Thymus (tissue), 11 donors: ENCODE results near the gene COL4A1. TPM values are rescaled to one million over a fixed set of nuclear protein-coding genes. Genes with fewer than 3 reads are reported as not detected.

Experiments
- DNase-seq, 9 donors: peaks; one replicate each; pipeline ENCODE4 v3.0.0-alpha.2; 2013; ENCODE audit warnings: low spot score in 9 of 9, low read depth in 6 of 9, missing footprints in 1 of 9
- H3K27ac ChIP-seq, 2 donors: one replicate each; pipeline ENCODE4 v1.5.1; 2013; ENCODE audit warnings: control low read depth in 1 of 2, low read depth in 1 of 2, low read length in 1 of 2, mild to moderate bottlenecking in 1 of 2, moderate library complexity in 1 of 2
- H3K27me3 ChIP-seq, 2 donors: one replicate each; pipeline ENCODE4 v1.5.1; 2013; ENCODE audit warnings: low read length in 1 of 2; ENCODE audit not compliant: control insufficient read depth in 2 of 2, insufficient read depth in 1 of 2
- H3K36me3 ChIP-seq, 2 donors: one replicate each; pipeline ENCODE4 v1.5.1; 2013; ENCODE audit warnings: low read length in 1 of 2, mild to moderate bottlenecking in 1 of 2, moderate library complexity in 1 of 2; ENCODE audit not compliant: control insufficient read depth in 2 of 2, insufficient read depth in 2 of 2
- H3K4me1 ChIP-seq, 2 donors: one replicate each; pipeline ENCODE4 v1.5.1; 2013; ENCODE audit warnings: low read length in 2 of 2; ENCODE audit not compliant: control insufficient read depth in 2 of 2, insufficient read depth in 2 of 2
- H3K4me3 ChIP-seq, 2 donors: one replicate each; pipeline ENCODE4 v1.5.1; 2013; ENCODE audit warnings: low read length in 2 of 2, control low read depth in 1 of 2, mild to moderate bottlenecking in 1 of 2
- H3K9me3 ChIP-seq, 2 donors: one replicate each; pipeline ENCODE4 v1.5.1; 2013; ENCODE audit warnings: low read length in 1 of 2, mild to moderate bottlenecking in 1 of 2; ENCODE audit not compliant: control insufficient read depth in 2 of 2, insufficient read depth in 1 of 2
- WGBS: extraction: QIAGEN DNeasy Blood & Tissue Kit; methylation state at CpG from one replicate; pipeline ENCODE4 v1.1.7; 2013; 5-methylcytosine and 5-hydroxymethylcytosine counted together
- polyA plus RNA-seq: library from polyadenylated mRNA; stranded (reverse); fragments of 200-250 nt; gene quantifications from one replicate; pipeline ENCODE4 v1.2.3, GENCODE V29; 2013
- total RNA-seq: library from RNA; stranded (reverse); fragments of 120-200 nt; gene quantifications from one replicate; pipeline ENCODE4 v1.2.4, GENCODE V29; 2013
- donor health status: healthy.

COL4A1 gene
- total and polyA plus RNA-seq, 2 donors = 63.0 to 95.2 TPM

DNA sequence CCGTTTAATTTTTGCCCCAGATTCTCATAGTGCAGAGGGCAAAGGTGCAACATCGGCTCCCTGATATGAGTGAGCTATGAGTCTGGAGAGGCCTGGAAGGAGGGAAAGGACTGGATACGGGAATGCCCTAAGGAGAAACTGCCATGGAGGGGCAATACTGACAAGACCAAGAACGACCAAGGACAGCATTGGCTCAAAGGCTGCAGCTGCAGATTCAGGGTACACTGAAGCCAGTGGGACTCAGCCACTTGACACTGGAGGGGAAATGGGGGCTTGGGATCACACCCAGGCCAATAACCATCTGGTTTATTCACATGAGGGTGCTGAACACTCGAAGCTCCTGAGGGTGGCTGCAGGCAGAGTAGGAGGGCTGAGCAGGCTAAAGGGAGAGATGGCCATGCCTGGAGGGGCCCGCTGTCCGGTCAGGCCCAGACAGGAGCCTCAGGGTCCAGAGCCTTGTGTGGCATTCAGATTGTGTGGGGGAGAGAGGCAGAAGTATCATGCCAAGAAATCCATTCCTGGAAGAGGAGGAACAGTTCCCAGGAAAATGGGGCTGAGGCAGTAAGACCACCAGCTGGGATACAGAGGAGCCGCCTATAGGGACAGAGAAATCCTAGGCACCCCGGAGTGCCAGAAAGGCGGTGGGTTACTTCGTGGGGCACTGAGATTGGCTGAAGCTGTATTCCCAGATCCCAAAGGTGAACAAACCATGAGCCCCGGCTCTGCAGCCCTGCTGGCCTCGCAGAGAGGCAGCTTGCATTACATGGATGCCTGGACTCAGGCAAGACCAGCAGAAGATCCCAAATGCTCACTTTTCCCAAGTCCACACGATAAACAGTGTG lies 20.7 kb downstream of the COL4A1 start:
- WGBS = 93% methylated on average over 14 of the region's 14 CpGs
- no peak for DNase-seq

DNA sequence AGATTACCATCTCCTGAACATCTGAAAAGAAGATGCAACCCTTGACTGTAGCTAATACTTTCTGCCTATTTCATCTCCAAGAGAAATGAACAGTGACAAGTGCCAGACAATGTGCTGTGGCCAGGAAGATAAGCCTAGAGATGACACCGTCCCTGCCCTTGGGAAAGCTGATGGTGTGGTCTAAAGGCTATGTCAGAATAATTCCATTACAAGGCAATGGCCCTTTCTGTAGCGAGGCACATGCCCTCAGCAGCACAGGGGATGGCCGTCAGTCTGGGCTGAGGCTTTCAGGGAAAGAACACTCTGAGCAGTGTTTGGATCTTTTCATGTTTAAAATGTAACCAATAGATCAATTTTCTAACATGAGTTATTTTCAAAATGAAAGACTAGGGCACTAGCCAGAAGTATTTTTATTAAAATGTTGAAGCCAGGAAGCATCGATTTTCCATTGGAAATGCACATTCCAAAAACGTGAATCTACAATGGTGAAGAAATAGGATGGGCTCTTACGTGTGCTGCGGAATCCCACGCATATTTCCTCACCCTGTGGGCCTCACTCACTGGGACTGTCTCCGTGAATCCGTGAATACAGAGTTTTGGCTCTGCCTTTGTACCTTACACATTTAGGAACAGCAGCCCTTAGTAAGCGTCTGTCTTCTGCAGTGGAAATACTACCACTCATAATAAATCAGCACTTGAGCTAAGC lies 22.0 kb downstream of the COL4A1 start:
- no peak overlapping the region for H3K27ac ChIP-seq
- no peaks in the 10 kb centered on the region for H3K36me3 ChIP-seq
- no peaks in the 10 kb centered on the region for H3K4me1 ChIP-seq
- H3K4me3 ChIP-seq = no peak overlapping the region
- 92% methylated on average over 11 of the region's 11 CpGs for WGBS
- DNase-seq = no peak
- no peaks in the 10 kb centered on the region for H3K27me3 ChIP-seq
- H3K9me3 ChIP-seq = no peaks in the 10 kb centered on the region

More for the DNA sequence above, 20.7 kb downstream of the COL4A1 start:
- Histone ChIP-seq H3K27me3 (no peaks in the 10 kb centered on the region), H3K9me3 (no peaks in the 10 kb centered on the region), H3K36me3 (no peaks in the 10 kb centered on the region), H3K4me3 (no peak overlapping the region), H3K27ac (no peak overlapping the region), H3K4me1 (no peaks in the 10 kb centered on the region)

DNA sequence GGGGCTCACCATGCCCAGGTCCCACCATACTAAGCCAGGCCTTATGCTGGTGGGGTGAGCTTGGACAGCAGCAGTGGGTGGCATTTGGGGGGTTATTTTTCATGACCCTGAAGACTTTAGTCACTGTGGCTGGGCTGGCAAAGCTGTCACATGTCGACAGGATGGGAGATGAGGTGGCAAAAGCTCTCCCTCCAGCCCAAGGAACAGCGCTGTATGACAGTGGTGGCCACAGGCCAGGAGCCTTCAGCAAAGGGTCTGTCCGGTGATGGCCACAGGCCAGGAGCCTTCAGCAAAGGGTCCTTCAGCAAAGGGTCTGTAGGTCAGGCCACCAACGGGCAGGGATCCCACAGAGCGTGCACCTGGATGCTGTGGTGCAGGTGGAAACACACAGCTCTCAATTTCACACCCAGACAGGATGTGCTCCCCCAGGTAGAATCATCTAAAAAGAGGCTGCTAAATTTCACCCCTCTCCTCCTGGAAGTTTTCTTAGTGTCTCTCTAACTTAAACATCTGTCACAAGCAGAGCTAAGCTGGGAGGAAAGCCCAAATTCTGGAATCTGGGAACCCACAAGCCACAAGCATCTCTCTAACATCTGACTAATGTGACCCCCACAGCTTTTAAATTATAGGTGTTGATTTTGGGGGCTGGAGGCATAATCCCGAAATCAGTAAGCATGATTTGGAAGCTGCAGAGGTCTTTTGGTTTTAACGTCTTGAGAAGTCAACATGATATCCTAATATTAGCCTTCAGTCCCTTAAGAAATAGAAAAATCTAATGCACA lies 23.0 kb downstream of the COL4A1 start:
- Histone ChIP-seq H3K4me3 (no peak overlapping the region), H3K36me3 (no peaks in the 10 kb centered on the region), H3K27me3 (no peaks in the 10 kb centered on the region), H3K27ac (no peak overlapping the region), H3K9me3 (no peaks in the 10 kb centered on the region), H3K4me1 (no peaks in the 10 kb centered on the region)
- WGBS = 92% methylated on average over 7 of the region's 7 CpGs
- no peak for DNase-seq

DNA sequence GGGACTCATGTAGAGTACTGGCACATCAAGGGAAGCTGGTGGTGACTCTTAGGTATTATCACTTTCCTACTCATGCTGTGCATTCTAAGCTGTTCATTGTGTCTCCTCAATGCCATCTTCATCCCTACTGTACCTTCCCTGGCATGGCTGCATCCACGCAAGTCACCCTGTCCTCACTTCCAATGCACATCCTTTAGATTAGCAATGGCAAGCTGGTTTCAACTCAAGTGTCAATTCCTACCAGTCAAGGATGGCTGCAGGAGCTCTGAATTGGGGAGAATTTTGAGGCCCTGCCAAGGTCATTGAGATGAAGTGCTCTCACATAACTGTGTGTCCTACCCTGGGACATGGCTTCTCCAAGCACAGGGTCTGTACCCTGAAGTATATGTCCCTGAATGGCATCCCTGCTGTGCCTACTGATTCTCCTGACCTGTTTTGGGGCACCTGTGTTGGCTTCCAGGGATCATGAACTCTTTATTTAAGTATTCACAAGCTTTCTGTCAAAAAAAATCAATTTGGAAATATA lies 24.6 kb downstream of the COL4A1 start:
- 100% methylated on average over 1 of the region's 1 CpG for WGBS
- Histone ChIP-seq H3K4me1 (no peaks in the 10 kb centered on the region), H3K27ac (no peak overlapping the region), H3K9me3 (no peaks in the 10 kb centered on the region), H3K4me3 (no peak overlapping the region), H3K36me3 (no peaks in the 10 kb centered on the region), H3K27me3 (no peaks in the 10 kb centered on the region)
- no peak for DNase-seq

DNA sequence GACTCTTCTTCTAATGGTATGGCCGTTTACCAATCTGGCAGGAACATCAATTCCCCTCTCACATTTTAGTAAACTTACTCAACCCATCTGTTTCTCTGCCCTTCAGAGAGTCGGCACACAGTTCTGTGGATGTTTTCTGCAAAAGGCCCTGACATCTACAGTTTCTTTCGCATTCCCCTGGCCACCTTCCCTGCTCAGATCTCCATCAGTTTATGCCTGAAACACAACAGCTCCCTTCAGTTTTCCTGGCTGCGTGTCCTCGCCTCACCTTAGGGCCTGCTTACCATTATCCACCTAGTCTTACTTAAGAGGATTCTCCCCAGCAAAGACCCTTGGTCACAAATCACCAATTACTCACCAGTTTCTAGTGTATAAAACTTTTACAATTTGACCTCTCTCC lies 25.2 kb downstream of the COL4A1 start:
- no peak overlapping the region for H3K4me3 ChIP-seq
- no peaks in the 10 kb centered on the region for H3K27me3 ChIP-seq
- no peaks in the 10 kb centered on the region for H3K9me3 ChIP-seq
- no peaks in the 10 kb centered on the region for H3K36me3 ChIP-seq
- no peak overlapping the region for H3K27ac ChIP-seq
- H3K4me1 ChIP-seq = no peaks in the 10 kb centered on the region
- 96% methylated on average over 5 of the region's 5 CpGs for WGBS
- DNase-seq = no peak

DNA sequence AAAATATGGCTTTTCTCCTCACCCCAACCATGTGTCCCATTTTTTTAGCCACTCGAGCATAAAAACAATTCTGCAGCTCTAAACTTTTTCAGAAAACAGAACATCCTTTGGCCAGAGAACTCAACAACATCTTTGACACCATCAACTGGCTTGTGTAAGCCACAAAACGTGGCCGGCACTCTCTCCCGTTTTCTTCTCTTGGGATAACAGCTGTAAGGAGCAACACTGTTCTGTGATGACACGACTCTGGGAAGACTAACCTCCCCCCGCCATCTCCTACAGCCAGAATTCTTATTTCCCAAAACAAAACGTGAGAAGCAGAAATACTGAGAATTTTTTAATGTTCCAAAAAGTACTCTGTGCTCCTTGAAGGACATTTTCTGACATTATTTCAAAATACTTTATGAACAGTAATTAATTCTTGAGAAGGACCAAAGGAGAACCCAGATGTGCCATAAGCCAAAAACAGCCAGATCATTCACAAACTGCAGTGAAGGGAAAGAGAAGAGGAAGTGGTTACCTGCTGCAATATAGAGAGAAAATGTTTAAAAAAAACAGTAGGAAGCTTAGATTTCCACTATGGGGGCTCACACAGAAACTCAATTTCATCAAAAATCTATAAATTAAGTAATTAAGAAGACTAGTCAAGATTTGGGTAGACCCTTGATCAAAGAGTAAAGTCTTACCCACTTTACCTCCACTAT lies 25.8 kb downstream of the COL4A1 start:
- no peak overlapping the region for H3K4me3 ChIP-seq
- 85% methylated on average over 7 of the region's 7 CpGs for WGBS
- no peak overlapping the region for H3K27ac ChIP-seq
- H3K4me1 ChIP-seq = no peaks in the 10 kb centered on the region
- H3K9me3 ChIP-seq = no peaks in the 10 kb centered on the region
- H3K36me3 ChIP-seq = no peaks in the 10 kb centered on the region
- H3K27me3 ChIP-seq = no peaks in the 10 kb centered on the region
- DNase-seq = no peak

DNA sequence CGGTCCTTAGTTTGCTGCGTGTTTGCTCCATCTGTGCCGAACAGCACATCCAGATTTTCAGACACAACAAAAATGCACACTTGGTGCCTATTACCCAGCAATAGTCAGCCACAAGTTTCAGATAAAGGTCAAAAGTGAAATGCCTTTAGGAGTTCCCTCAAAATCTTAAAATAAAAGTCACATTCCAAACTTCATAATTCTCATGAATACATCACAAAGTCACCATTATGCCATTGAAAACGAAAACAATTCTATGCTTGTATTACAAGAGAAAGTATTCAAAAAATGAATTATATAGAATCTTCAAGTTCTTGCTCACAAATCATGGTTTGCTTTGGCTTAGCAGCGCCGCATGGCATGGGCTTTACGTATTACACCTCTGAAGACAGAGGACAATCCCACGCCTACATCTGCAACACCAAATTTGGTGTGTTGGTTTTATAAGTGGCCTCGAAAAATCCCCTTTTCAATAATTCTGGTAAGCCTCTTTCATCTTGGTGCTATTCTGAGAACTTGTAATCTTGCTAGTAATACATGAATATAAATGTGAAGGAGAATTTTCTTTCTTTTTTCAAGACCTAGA lies 26.6 kb downstream of the COL4A1 start:
- no peaks in the 10 kb centered on the region for H3K27me3 ChIP-seq
- no peaks in the 10 kb centered on the region for H3K4me1 ChIP-seq
- no peaks in the 10 kb centered on the region for H3K9me3 ChIP-seq
- no peak for DNase-seq
- no peaks in the 10 kb centered on the region for H3K36me3 ChIP-seq
- H3K27ac ChIP-seq = no peak overlapping the region
- H3K4me3 ChIP-seq = no peak overlapping the region
- 95% methylated on average over 9 of the region's 9 CpGs for WGBS

DNA sequence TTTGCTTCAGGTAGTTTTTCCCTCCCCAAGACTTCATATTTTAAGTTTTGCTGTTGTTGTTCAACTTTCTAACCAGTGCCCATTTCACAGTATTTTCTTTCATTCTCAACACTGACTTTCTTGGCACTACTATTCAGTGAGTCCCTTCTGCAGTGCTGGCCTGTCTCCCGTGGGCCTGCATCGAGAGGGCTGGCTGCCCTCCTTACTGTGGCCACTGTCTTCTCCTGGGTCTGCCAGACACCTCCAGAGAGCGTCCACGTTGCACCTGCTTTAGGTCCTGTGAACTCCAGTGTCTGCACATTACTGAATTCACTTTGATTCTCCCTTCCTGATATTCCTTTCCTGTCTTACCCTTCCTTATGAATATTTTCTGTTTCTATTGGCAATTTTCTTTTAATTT lies 27.3 kb downstream of the COL4A1 start:
- DNase-seq = no peak
- Histone ChIP-seq H3K9me3 (no peaks in the 10 kb centered on the region), H3K36me3 (no peaks in the 10 kb centered on the region), H3K27me3 (no peaks in the 10 kb centered on the region), H3K4me1 (no peaks in the 10 kb centered on the region), H3K4me3 (no peak overlapping the region), H3K27ac (no peak overlapping the region)
- 89% methylated on average over 4 of the region's 4 CpGs for WGBS
